ENCODE results near the gene MATK. TPM values are rescaled to one million over a fixed set of nuclear protein-coding genes. Genes with fewer than 3 reads are reported as not detected.

Gene MATK
- polyA plus RNA-seq, 1 donor from 2014 or later: 2.6 TPM

DNA sequence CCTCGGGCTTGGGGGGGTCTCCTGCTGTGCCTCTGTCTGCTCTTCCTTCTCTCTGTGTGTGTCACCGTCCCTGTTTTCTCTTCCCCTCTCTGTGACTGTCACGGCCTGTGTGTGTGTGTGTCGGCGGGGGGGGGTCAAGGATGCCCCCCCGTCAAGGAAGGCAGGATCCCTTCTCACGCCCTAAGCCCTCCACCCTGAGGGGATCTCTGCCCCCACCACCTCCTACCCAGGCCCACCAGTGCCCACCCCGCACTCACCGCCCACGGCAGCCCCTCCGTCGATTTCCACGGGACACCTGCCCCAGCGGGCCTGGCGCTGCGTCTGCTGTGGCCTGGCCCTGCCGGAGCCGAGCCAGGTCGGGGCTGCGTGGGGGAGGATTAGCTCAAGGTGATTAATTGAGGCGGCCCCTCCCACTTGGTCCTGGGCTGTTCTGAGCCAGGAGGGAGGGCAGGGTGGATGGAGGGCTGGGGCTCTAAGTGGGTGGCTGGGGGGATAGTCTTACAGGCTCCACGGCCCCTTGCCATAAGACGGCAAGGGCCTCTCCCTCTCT lies 14.2 kb downstream of the MATK start, which contains the start of gene RAX2:
Gene RAX2 (minus strand): TSS at position 323 of the 550 bp plus-strand sequence. CDS start 486 bp downstream, outside the sequence.
- Histone ChIP-seq H4K20me1 (ENCODE audit: insufficient read depth) (no peaks in the 10 kb centered on the region), H3K27ac (ENCODE audit: low read length) (no peak within 1 kb of the TSS), H3K4me2 (ENCODE audit: low read length) (no peak within 1 kb of the TSS), H3K4me3 (ENCODE audit: low read length) (no peak within 1 kb of the TSS), H3K9ac (ENCODE audit: low read length) (no peak within 1 kb of the TSS), H3K27me3 (ENCODE audit: insufficient read depth, low read depth, low read length) (no peaks in the 10 kb centered on the region), H3F3A (ENCODE audit: insufficient read depth, low read length, poor library complexity, severe bottlenecking) (no peaks in the 10 kb centered on the region), H2AFZ (ENCODE audit: low read depth, low read length) (no peak within 1 kb of the TSS), H3K9me2 (ENCODE audit: insufficient read depth, low read length) (no peaks in the 10 kb centered on the region), H3K36me3 (ENCODE audit: insufficient read depth, low read length) (no peaks in the 10 kb centered on the region), H3K9me3 (ENCODE audit: low read length) (no peaks in the 10 kb centered on the region), H3K79me2 (replicated peaks; ENCODE audit: insufficient read depth, low read length) (no peaks in the 10 kb centered on the region)
- TF ChIP-seq POLR2AphosphoS5 (IDR thresholded peaks at IDR 0.05) (no peak), TAF1 (IDR thresholded peaks at IDR 0.05; ENCODE audit: low read depth) (no peak), EP300 (conservative IDR thresholded peaks at IDR 0.05; ENCODE audit: poor library complexity, severe bottlenecking) (no peak), MXI1 (conservative IDR thresholded peaks at IDR 0.05; ENCODE audit: poor library complexity, severe bottlenecking) (no peak), RAD21 (conservative IDR thresholded peaks at IDR 0.05) (no peak), SMC3 (conservative IDR thresholded peaks at IDR 0.05; ENCODE audit: poor library complexity) (no peak), EZH2 (IDR thresholded peaks at IDR 0.05; ENCODE audit: borderline replicate concordance, insufficient read depth, low read length, poor library complexity, severe bottlenecking) (no peak)
- TF ChIP-seq, protein P1, sequence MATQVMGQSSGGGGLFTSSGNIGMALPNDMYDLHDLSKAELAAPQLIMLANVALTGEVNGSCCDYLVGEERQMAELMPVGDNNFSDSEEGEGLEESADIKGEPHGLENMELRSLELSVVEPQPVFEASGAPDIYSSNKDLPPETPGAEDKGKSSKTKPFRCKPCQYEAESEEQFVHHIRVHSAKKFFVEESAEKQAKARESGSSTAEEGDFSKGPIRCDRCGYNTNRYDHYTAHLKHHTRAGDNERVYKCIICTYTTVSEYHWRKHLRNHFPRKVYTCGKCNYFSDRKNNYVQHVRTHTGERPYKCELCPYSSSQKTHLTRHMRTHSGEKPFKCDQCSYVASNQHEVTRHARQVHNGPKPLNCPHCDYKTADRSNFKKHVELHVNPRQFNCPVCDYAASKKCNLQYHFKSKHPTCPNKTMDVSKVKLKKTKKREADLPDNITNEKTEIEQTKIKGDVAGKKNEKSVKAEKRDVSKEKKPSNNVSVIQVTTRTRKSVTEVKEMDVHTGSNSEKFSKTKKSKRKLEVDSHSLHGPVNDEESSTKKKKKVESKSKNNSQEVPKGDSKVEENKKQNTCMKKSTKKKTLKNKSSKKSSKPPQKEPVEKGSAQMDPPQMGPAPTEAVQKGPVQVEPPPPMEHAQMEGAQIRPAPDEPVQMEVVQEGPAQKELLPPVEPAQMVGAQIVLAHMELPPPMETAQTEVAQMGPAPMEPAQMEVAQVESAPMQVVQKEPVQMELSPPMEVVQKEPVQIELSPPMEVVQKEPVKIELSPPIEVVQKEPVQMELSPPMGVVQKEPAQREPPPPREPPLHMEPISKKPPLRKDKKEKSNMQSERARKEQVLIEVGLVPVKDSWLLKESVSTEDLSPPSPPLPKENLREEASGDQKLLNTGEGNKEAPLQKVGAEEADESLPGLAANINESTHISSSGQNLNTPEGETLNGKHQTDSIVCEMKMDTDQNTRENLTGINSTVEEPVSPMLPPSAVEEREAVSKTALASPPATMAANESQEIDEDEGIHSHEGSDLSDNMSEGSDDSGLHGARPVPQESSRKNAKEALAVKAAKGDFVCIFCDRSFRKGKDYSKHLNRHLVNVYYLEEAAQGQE (IDR thresholded peaks at IDR 0.05; ENCODE audit: borderline replicate concordance): no peak
- TF ChIP-seq, protein P2, sequence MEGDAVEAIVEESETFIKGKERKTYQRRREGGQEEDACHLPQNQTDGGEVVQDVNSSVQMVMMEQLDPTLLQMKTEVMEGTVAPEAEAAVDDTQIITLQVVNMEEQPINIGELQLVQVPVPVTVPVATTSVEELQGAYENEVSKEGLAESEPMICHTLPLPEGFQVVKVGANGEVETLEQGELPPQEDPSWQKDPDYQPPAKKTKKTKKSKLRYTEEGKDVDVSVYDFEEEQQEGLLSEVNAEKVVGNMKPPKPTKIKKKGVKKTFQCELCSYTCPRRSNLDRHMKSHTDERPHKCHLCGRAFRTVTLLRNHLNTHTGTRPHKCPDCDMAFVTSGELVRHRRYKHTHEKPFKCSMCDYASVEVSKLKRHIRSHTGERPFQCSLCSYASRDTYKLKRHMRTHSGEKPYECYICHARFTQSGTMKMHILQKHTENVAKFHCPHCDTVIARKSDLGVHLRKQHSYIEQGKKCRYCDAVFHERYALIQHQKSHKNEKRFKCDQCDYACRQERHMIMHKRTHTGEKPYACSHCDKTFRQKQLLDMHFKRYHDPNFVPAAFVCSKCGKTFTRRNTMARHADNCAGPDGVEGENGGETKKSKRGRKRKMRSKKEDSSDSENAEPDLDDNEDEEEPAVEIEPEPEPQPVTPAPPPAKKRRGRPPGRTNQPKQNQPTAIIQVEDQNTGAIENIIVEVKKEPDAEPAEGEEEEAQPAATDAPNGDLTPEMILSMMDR (IDR thresholded peaks at IDR 0.05; ENCODE audit: poor library complexity, severe bottlenecking): no peak

DNA sequence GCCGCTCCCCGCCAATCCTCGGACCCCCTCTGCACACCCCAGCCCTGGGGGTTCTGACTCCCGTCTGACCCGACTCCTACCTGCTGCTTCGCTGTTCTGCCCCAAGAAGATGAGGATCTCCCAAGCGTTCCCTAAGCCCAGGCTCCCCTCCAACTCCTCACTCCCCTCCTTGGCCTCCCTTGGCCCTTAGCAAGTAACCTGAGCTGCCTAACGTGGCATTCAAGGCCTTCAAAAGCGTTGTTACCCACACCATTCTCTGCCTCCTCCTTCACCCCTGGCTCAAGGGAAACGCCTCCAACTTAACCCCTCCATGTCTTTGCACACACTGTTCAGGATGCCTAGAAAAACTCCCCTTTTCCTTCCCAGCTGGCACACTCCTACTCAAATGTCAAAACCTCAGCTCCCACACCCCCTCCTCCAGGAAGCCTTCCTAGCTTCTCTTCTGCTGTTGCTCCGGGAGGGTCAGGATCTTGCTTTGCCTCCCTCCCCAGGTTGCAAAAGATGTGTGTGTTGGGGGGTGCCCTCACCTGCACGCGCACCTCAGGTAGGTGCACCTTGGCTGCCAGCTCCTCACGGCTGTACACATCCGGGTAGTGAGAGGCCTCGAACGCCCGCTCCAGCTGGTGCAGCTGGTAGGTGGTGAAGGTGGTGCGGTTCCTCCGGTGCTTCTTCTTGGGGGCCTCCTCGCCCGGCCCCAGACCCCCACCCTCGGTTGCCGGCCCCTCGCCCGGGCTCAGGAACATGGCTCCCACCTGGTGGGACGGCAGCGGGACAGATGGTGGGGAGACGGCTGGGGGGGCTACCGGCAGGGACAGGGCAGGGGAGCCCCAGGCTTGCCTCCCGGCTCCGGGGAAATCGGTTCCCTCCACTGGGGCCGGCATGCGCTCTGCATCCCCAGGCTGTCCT lies 14.9 kb downstream of the MATK start:
- no peaks in the 10 kb centered on the region for H3K36me3 ChIP-seq (ENCODE audit: insufficient read depth, low read length)
- no peaks in the 10 kb centered on the region for H4K20me1 ChIP-seq (ENCODE audit: insufficient read depth)
- no peak overlapping the region for H3K4me3 ChIP-seq (ENCODE audit: low read length)
- H3K9me3 ChIP-seq (ENCODE audit: low read length): no peaks in the 10 kb centered on the region
- H3K79me2 ChIP-seq (replicated peaks; ENCODE audit: insufficient read depth, low read length): no peaks in the 10 kb centered on the region
- TF ChIP-seq TAF1 (IDR thresholded peaks at IDR 0.05; ENCODE audit: low read depth) (no peak), POLR2AphosphoS5 (IDR thresholded peaks at IDR 0.05) (no peak), MXI1 (conservative IDR thresholded peaks at IDR 0.05; ENCODE audit: poor library complexity, severe bottlenecking) (no peak), SMC3 (conservative IDR thresholded peaks at IDR 0.05; ENCODE audit: poor library complexity) (no peak)
- no peak overlapping the region for H3K27ac ChIP-seq (ENCODE audit: low read length)
- H2AFZ ChIP-seq (ENCODE audit: low read depth, low read length): no peak overlapping the region
- H3K9ac ChIP-seq (ENCODE audit: low read length): no peak overlapping the region
- no peaks in the 10 kb centered on the region for H3K9me2 ChIP-seq (ENCODE audit: insufficient read depth, low read length)
- no peaks in the 10 kb centered on the region for H3F3A ChIP-seq (ENCODE audit: insufficient read depth, low read length, poor library complexity, severe bottlenecking)
- no peaks in the 10 kb centered on the region for H3K27me3 ChIP-seq (ENCODE audit: insufficient read depth, low read depth, low read length)
- H3K4me2 ChIP-seq (ENCODE audit: low read length): no peak overlapping the region

Data from neural cell (in vitro differentiated cells).